PC-9 (cell line): Measurements from ENCODE around the gene CABCOCO1. TPM values are rescaled to one million over a fixed set of nuclear protein-coding genes. Genes with fewer than 3 reads are reported as not detected.

Experiments used
- BruUV-seq: library from RNA; stranded (reverse); fragments of 400-500 nt; replicated peaks from 2 replicates; lab custom pipeline; 2021; lab: Mats Ljungman, UMichigan
- CTCF ChIA-PET: fragments of 300-600 bp; sonication (Branson Sonifier 250); formaldehyde crosslinking; loops from one replicate; lab custom pipeline; 2022; ENCODE audit warnings: antibody characterized with exemption; lab: Charles Lee
- POLR2A ChIA-PET: fragments of 300-600 bp; sonication (Branson Sonifier 250); formaldehyde crosslinking; loops from one replicate; lab custom pipeline; 2022; ENCODE audit warnings: antibody characterized with exemption; ENCODE audit not compliant: unreplicated experiment; lab: Charles Lee
- DNase-seq, 2 experiments: peaks; one replicate each; pipeline versions ENCODE4 v3.0.0 to v3.0.0-alpha.2; 2015 to 2022; ENCODE audit warnings: mixed read lengths in 1 of 2
- H2AFZ ChIP-seq: fragments of 200-600 bp; sonication (generic); 2 replicates; pipeline ENCODE4 v1.8.1; 2017; ENCODE audit warnings: antibody characterized with exemption
- H3F3A ChIP-seq: fragments of 200-600 bp; sonication (generic); 2 replicates; pipeline ENCODE4 v1.8.1; 2017; ENCODE audit warnings: antibody characterized with exemption, mild to moderate bottlenecking, low read depth; ENCODE audit not compliant: insufficient read depth
- H3K27ac ChIP-seq: fragments of 200-600 bp; sonication (generic); 2 replicates; pipeline ENCODE4 v1.6.1; 2016; ENCODE audit warnings: mixed run types
- H3K27me3 ChIP-seq: fragments of 200-600 bp; sonication (generic); 2 replicates; pipeline ENCODE4 v1.6.1; 2016; ENCODE audit warnings: low read depth, mixed run types; ENCODE audit not compliant: insufficient read depth
- H3K36me3 ChIP-seq: fragments of 200-600 bp; sonication (generic); 2 replicates; pipeline ENCODE4 v1.6.1; 2016; ENCODE audit warnings: low read depth, mixed run types
- H3K4me1 ChIP-seq: fragments of 200-600 bp; sonication (generic); replicated peaks from 2 replicates; pipeline ENCODE4 v1.6.1; 2016; ENCODE audit warnings: mixed run types; ENCODE audit not compliant: insufficient read depth
- H3K4me2 ChIP-seq: fragments of 200-600 bp; sonication (generic); 2 replicates; pipeline ENCODE4 v1.6.1; 2017; ENCODE audit warnings: mixed run types
- H3K4me3 ChIP-seq: fragments of 200-600 bp; sonication (generic); 2 replicates; pipeline ENCODE4 v1.6.1; 2016; ENCODE audit warnings: mixed run types
- H3K79me2 ChIP-seq: fragments of 200-600 bp; sonication (generic); 2 replicates; pipeline ENCODE4 v1.6.1; 2017; ENCODE audit warnings: low read depth, mixed run types
- H3K9me2 ChIP-seq: fragments of 200-600 bp; sonication (generic); 2 replicates; pipeline ENCODE4 v1.8.1; 2017; ENCODE audit warnings: mild to moderate bottlenecking; ENCODE audit not compliant: insufficient read depth
- H3K9me3 ChIP-seq: fragments of 200-600 bp; sonication (generic); 2 replicates; pipeline ENCODE4 v1.8.1; 2016; ENCODE audit warnings: low read depth; ENCODE audit not compliant: insufficient read depth
- H4K20me1 ChIP-seq: fragments of 200-600 bp; sonication (generic); 2 replicates; pipeline ENCODE4 v1.8.1; 2017; ENCODE audit not compliant: insufficient read depth
- EZH2 ChIP-seq: fragments of 200-600 bp; sonication (generic); IDR thresholded peaks from 2 replicates; pipeline ENCODE4 v1.8.0; 2017; ENCODE audit warnings: antibody characterized with exemption, low read depth
- intact Hi-C: fragments of 100-400 bp; cut with micrococcal nuclease; formaldehyde crosslinking; loops from one replicate; pipeline ENCODE4 v1.10.0; 2022; ENCODE audit not compliant: unreplicated experiment
- total RNA-seq: library from RNA; stranded (reverse); gene quantifications from 2 replicates; pipeline ENCODE4 v1.2.3, GENCODE V29; 2021
- TF ChIP-seq, protein P1 (sequence below): fragments of 200-600 bp; sonication (generic); conservative IDR thresholded peaks from 2 replicates; pipeline ENCODE4 v1.6.1; 2017; ENCODE audit warnings: mixed run types, antibody characterized with exemption, mild to moderate bottlenecking, moderate library complexity

CABCOCO1 gene
- total RNA-seq, 1 experiment from 2014 or later: not detected

GRCh38 chr10:61812052-61812721 is 149.5 kb downstream of the CABCOCO1 start:
- ChIA-PET POLR2A (no interaction called here), CTCF (no interaction called here)
- no peak overlapping the region for H2AFZ ChIP-seq
- H3K27ac ChIP-seq: no peak overlapping the region
- no peaks in the 10 kb centered on the region for H3K9me3 ChIP-seq
- H3K4me2 ChIP-seq: no peak overlapping the region
- DNase-seq: no peak
- BruUV-seq: no TSS peak
- no peaks in the 10 kb centered on the region for H3K36me3 ChIP-seq
- H3K79me2 ChIP-seq: no peaks in the 10 kb centered on the region
- H3K4me3 ChIP-seq: no peak overlapping the region
- H3K27me3 ChIP-seq: no peaks in the 10 kb centered on the region
- no peaks in the 10 kb centered on the region for H3K4me1 ChIP-seq
- no peaks in the 10 kb centered on the region for H4K20me1 ChIP-seq
- intact Hi-C loops: no loop called here
- TF ChIP-seq, protein P1, sequence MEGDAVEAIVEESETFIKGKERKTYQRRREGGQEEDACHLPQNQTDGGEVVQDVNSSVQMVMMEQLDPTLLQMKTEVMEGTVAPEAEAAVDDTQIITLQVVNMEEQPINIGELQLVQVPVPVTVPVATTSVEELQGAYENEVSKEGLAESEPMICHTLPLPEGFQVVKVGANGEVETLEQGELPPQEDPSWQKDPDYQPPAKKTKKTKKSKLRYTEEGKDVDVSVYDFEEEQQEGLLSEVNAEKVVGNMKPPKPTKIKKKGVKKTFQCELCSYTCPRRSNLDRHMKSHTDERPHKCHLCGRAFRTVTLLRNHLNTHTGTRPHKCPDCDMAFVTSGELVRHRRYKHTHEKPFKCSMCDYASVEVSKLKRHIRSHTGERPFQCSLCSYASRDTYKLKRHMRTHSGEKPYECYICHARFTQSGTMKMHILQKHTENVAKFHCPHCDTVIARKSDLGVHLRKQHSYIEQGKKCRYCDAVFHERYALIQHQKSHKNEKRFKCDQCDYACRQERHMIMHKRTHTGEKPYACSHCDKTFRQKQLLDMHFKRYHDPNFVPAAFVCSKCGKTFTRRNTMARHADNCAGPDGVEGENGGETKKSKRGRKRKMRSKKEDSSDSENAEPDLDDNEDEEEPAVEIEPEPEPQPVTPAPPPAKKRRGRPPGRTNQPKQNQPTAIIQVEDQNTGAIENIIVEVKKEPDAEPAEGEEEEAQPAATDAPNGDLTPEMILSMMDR: no peak
- no peak for TF ChIP-seq EZH2
- H3F3A ChIP-seq: no peaks in the 10 kb centered on the region
- no peaks in the 10 kb centered on the region for H3K9me2 ChIP-seq

- no peaks in the 10 kb centered on the region for H3K4me1 ChIP-seq
- H2AFZ ChIP-seq: no peak overlapping the region
- H3K4me3 ChIP-seq: no peak overlapping the region
- intact Hi-C loops: no loop called here
- no peaks in the 10 kb centered on the region for H3F3A ChIP-seq
- H3K36me3 ChIP-seq: no peaks in the 10 kb centered on the region
- CTCF ChIA-PET: no interaction called here
- POLR2A ChIA-PET: no interaction called here
- H3K27ac ChIP-seq: no peak overlapping the region
- no peaks in the 10 kb centered on the region for H4K20me1 ChIP-seq
- no peak for DNase-seq
- no TSS peak for BruUV-seq
- TF ChIP-seq EZH2: no peak
- TF ChIP-seq, protein P1: no peak
- no peaks in the 10 kb centered on the region for H3K79me2 ChIP-seq
- no peaks in the 10 kb centered on the region for H3K9me3 ChIP-seq
- no peaks in the 10 kb centered on the region for H3K9me2 ChIP-seq
- no peaks in the 10 kb centered on the region for H3K27me3 ChIP-seq
- H3K4me2 ChIP-seq: no peak overlapping the region
These were observed 150.2 kb downstream of the CABCOCO1 start for GRCh38 chr10:61812920-61813319.

DNA sequence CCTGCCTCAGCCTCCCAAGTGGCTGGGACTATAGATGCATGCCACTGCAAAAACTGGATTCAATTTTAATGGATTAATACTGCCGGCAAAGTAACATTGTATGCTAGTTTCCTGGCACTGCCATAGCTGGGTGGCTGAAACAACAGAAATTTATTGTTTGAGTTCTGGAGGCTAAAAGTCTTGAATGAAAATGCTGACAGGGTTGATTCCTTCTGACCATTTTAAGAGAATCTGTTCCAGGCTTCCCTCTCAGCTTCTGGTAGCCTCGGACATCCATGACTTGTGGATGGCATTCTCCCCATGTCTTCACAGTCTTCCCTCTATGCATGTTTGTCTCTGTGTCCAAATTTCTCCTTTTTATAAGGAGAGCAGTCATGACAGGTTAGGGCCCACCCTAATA is 151.4 kb downstream of the CABCOCO1 start:
- ChIA-PET POLR2A (no interaction called here), CTCF (no interaction called here)
- H3K9me2 ChIP-seq: no peaks in the 10 kb centered on the region
- H3F3A ChIP-seq: no peaks in the 10 kb centered on the region
- H3K4me3 ChIP-seq: no peak overlapping the region
- H2AFZ ChIP-seq: no peak overlapping the region
- no peak for DNase-seq
- no peaks in the 10 kb centered on the region for H3K9me3 ChIP-seq
- no peaks in the 10 kb centered on the region for H3K4me1 ChIP-seq
- H3K27me3 ChIP-seq: no peaks in the 10 kb centered on the region
- intact Hi-C loops: no loop called here
- H4K20me1 ChIP-seq: no peaks in the 10 kb centered on the region
- no peaks in the 10 kb centered on the region for H3K79me2 ChIP-seq
- H3K27ac ChIP-seq: no peak overlapping the region
- no TSS peak for BruUV-seq
- no peaks in the 10 kb centered on the region for H3K36me3 ChIP-seq
- TF ChIP-seq, protein P1: no peak
- TF ChIP-seq EZH2: no peak
- no peak overlapping the region for H3K4me2 ChIP-seq
